Activated CD4-positive, alpha-beta T cell treated with anti-CD3 and anti-CD28 coated beads, Interleukin-2, amount 50 U/mL, for 48 hours (primary cell): Measurements from ENCODE around the gene APPL1.
A peak's percentile ranks its signal among the peaks of the same experiment; 100 is the strongest.

ENCODE experiments used
- DNase-seq, 2 experiments: peaks; one replicate each; pipeline ENCODE4 v3.0.0-alpha.2; 2020

APPL1 gene

GRCh38 chr3:57227204-57227929 is at the start of gene APPL1:
Gene APPL1, plus strand, starts transcription at chr3:57227729. Its CDS starts 155 bp downstream, at chr3:57227884.
- peak; percentile 92 to 93 for DNase-seq

- no peak for DNase-seq
These were observed 47.7 kb upstream of the APPL1 start for GRCh38 chr3:57179580-57180410.

GRCh38 chr3:57184526-57184925 is 43.0 kb upstream of the APPL1 start:
- no peak for DNase-seq

DNA sequence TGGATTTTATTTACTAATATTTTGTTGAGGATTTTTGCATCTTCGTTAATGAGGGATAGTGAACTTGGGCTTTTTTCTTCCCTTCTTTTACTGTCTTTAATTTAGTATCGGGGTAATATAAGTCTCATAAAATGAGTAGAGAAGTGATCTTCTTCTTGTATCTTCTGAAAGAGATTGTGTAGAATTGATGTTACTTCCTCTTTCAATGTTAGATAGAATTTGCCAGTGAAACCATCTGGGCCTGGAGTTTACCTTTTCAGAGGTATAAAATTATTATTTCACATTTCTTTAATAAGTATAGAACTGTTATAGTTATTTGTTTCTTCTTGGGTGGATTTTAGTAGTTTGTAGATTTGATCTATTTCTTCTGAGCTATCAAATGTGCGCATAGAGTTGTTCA is 35.5 kb upstream of the APPL1 start:
- DNase-seq, result no peak

- no peak for DNase-seq
These were observed 32.9 kb upstream of the APPL1 start for GRCh38 chr3:57194641-57195040.

GRCh38 chr3:57199895-57200297 is 27.6 kb upstream of the APPL1 start, which contains the start of gene HESX1:
Gene HESX1, minus strand, starts transcription at chr3:57199978. Its CDS starts 60 bp downstream, at chr3:57199918.
- DNase-seq, result no peak

DNA sequence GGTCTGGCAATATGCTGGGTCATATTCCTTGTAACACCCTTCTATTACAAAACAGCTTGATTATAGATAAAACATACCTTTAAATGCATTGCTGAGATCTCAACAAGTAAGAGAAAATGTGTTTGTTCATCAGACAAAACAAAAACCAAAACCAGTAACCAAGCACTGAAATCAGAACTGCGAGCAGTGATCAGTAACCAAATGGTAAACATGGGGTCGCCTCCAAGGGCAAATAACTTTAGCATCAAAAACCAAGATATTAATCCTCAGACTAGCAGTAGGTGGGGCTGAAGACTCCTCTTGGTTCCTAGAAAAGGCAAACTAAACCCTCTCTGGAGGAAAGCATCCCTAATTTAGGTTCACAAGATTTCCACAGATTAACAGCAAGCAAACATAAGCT is 21.1 kb upstream of the APPL1 start:
- DNase-seq, result no peak

DNA sequence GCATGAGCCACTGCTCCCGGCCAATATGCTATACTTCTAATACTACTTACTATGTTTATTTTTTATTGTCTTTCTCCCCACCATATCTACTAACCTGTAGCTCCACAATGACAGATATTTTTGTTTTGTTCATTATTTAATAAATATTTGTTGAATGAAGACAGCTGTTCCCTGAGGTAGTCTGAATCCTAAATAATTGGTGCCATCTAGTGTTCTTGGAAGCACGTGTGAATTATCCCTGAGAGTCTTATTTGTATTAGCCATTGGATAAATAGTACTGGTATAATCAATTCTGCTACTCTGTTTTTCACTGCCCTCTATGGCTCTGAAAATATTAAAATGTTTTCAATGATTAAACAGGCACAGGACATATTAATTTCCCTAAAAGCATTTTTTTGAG is 5.6 kb upstream of the APPL1 start:
- no peak for DNase-seq

GRCh38 chr3:57224856-57225255 is 2.7 kb upstream of the APPL1 start:
- no peak for DNase-seq

DNA sequence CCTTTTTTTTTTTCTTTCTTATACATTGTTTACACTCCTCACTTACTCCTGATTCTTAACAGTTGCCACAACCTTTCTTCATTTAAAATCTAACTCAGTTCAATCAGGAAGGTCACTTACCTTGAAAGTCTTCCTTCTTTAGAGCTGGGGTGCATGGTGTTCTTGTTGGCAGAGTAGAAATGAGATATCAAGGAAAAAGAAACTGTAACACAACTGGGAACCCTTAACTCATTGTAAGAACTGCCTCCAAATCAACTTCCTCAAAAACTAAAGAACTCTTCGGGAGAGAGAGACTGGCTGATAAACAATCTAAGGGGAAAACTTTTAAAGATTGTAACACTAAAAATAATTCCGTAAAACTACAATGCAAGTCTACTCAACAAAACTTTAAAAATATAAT is 1.4 kb upstream of the APPL1 start:
- no peak for DNase-seq

DNA sequence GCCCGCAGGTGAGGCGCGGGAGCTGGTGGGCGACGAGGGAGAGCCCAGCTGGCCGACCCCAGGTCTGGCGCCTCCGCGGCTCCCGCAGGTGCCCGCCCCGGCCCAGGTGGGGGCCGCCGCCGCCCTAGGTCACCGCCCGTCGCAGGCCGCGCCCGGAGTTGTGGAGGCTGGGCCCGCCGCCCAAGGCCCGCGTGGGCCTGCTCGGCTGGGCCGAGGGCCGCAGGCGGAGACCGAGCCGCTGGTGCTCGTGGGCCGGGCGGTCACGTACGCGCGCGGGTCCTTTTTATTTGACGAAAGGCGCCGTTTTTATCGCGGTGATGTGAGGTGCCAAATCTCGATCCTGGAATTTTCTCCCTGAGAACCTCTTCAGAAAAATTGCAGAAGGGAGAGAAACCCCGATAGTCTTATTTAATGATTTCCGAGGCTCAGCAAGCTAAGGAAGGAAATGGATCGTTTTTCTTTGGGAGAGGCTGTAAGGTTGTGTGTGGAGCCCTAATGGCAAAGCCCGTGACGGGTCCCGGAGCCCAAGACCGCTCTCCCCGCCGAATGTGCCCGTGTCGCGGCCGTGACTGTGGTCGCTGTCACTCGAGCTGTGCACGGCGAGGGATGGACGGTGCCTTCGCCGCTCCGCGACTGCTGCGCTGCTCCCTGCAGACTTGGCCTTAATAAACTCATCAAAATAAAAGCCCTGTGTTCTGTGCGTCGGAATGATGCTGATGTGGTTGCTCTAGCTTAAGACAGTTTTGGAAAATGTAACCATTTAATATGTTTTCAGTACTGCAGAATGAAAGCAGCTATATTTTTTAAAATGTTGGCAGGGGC is 612 bp downstream of the APPL1 start:
- DNase-seq, result peak; percentile 41 to 51

GRCh38 chr3:57230006-57230405 is 2.5 kb downstream of the APPL1 start:
- DNase-seq, result no peak

- no peak for DNase-seq
These were observed 6.3 kb downstream of the APPL1 start for GRCh38 chr3:57233799-57234198.

- no peak for DNase-seq
These were observed 7.4 kb downstream of the APPL1 start for GRCh38 chr3:57234613-57235575.

DNA sequence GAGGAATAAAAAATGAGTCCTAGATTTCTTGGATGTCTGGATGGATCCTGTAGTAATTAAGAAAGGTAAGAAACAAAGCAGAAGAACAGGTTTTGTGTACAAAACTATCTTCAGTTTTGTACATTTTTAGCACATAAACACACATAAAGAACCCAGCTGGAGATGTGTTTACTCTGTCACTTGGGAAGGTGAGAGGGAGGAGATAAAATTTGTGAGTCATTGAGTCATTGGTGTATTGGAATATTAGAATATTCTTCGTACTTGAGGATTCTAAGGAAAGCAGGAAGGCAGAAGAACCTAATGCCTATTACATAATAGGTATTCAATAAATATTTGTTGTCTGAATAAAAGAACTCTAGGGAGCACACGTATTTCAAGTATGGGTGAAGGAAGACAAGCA is 17.4 kb downstream of the APPL1 start:
- no peak for DNase-seq

DNA sequence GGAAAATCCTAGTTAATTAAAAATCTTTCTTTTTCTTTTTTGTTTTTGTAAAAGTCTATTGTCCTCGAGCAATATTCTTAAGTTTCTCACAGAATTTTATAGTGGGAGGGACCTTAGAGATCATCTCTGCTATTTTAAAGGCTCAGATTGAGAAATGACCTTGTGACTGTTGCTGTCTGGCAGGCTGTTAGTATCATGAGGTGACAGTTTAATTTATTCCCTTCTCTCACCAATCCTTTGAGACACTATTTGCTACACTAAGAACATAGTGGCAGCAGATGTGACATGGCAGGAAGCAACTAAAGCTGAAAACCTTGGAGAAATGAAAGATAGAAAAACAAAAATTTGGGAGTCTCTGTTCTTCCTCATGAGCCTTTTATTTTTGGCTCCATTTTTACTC is 24.9 kb downstream of the APPL1 start:
- DNase-seq, result no peak

- DNase-seq, result no peak
These were observed 29.3 kb downstream of the APPL1 start for GRCh38 chr3:57256844-57257243.

DNA sequence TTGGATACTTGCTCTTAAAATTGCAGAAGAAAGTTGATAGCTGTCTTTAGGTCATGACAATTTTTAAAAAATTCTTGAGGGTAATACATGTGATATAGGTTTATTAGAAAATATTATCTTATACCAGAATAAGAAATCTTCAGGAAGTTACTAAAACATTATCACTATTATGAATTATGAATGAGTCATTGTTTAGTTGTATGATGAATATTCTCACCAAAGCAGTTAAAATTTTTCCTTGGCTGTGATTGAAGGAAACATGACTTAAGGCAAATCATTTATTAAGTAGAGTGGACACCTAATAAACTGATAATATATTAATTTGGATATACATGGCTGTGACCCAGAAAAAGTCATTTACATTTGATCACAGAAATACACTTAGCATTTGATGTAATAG is 30.1 kb downstream of the APPL1 start:
- no peak for DNase-seq

DNA sequence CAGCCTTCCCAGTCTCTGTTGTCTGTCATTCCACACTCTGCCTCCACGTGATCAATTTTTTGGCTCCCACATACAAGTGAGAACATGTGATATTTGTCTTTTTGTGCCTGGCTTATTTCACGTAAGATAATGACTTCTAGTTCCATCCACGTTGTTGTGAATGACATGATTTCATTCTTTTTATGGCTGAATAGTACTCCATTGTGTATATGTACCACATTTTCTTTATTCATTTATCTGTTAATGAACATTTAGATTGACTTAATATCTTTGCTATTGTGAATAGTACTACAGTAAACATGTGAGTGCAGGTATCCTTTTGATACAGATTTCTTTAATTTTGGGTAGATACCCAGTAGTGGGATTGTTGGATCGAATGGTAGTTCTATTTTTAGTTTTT is 33.6 kb downstream of the APPL1 start:
- DNase-seq, result no peak

DNA sequence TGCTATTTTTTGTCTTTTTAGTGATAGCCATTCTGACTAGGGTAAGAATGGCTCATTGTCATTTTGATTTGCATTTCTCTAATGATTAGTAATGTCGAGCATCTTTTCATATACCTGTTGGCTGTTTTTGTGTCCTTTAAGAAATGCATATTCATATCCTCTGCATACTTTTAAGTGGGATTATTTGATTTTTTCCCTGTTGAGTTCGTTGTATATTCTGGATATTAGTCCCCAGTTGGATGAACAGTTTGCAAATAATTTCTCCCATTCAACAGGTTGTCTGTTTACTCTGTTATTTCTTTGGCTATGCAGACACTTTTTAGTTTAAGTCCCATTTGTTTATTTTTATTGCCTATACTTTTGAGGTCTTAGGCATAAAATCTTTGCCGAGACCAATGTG is 34.4 kb downstream of the APPL1 start:
- no peak for DNase-seq

DNA sequence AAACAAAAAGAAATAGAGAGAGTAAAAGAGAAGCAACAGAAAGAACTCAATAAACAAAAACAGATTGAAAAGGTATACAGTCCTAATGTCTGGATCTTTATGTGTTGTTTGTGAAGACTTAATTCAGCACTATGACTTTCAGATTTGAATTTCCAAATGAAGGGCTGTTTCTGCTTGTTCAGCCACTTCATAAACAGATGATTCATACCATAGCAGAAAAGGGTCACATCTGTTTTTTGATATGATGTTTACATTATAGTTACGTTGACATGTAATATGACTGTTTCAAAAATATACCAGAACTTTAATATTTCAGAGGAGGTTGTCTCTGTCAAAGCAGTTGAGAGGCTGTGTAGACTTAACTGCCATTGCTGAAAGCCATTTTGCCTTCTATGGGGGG is 40.9 kb downstream of the APPL1 start:
- no peak for DNase-seq

- DNase-seq, result no peak
These were observed 47.3 kb downstream of the APPL1 start for GRCh38 chr3:57274845-57275244.
